Measurements from ENCODE around the gene NUP210.

- TF ChIP-seq CTCF (IDR thresholded peaks at IDR 0.05 in 4 of 5, conservative IDR thresholded peaks at IDR 0.05 in 1 of 5) (no peak), POLR2A (IDR thresholded peaks at IDR 0.05) (no peak)
Observed at GRCh38 chr3:13415236-13415986, 4.7 kb downstream of the NUP210 start.
